T-cell (primary cell): ENCODE data around the gene OR6A2. TPM values are rescaled to one million over a fixed set of nuclear protein-coding genes. Genes with fewer than 3 reads are reported as not detected.

ENCODE experiments used
- ATAC-seq, 4 experiments: fragments of 200-7000 bp in 3 of 4; fragments of 150-1000 bp in 1 of 4; cut with Tn5 transposase; replicated peaks in 1 of 4; 1 replicate in 3 of 4; 2 replicates in 1 of 4; pipeline ENCODE4 v1.10.0; 2021; ENCODE audit warnings: moderate library complexity in 3 of 4, mild to moderate bottlenecking in 2 of 4, moderate number of reproducible peaks in 1 of 4
- CTCF ChIA-PET, 2 donors: fragments of 300-600 bp; sonication (Branson Sonifier 250); formaldehyde crosslinking; loops; one replicate each; lab custom pipeline; 2022; ENCODE audit warnings: antibody characterized with exemption in 2 of 2; lab: Charles Lee
- POLR2A ChIA-PET, 2 donors: fragments of 300-600 bp; sonication (Branson Sonifier 250); formaldehyde crosslinking; loops; one replicate each; lab custom pipeline; 2022; ENCODE audit warnings: antibody characterized with exemption in 2 of 2; lab: Charles Lee
- DNase-seq, 35 experiments: peaks; one replicate each; pipeline versions ENCODE4 v3.0.0 to v3.0.0-alpha.2; 2013 to 2023
- H3K27ac ChIP-seq: one replicate; pipeline ENCODE4 v1.5.1; 2013; ENCODE audit warnings: low read length
- H3K27me3 ChIP-seq, 2 experiments: replicated peaks in 1 of 2; 1 replicate in 1 of 2; 2 replicates in 1 of 2; pipeline versions ENCODE4 v1.6.1 to v1.7.0; 2013; ENCODE audit warnings: low read length in 1 of 2, mixed read lengths in 1 of 2; ENCODE audit not compliant: control insufficient read depth in 2 of 2, insufficient read depth in 2 of 2; ENCODE audit errors: extremely low read depth in 1 of 2
- H3K36me3 ChIP-seq, 2 donors: 1 replicate in 1 of 2; 2 replicates in 1 of 2; pipeline versions ENCODE4 v1.6.1 to v1.7.0; 2013; ENCODE audit warnings: low read length in 1 of 2; ENCODE audit not compliant: control insufficient read depth in 2 of 2, insufficient read depth in 1 of 2; ENCODE audit errors: extremely low read depth in 1 of 2
- H3K4me1 ChIP-seq, 2 experiments: 1 replicate in 1 of 2; 2 replicates in 1 of 2; pipeline versions ENCODE4 v1.6.1 to v1.7.0; 2013; ENCODE audit warnings: low read length in 2 of 2, mixed read lengths in 1 of 2; ENCODE audit not compliant: insufficient read depth in 2 of 2, control insufficient read depth in 1 of 2; ENCODE audit errors: extremely low read depth in 1 of 2
- H3K4me3 ChIP-seq, 2 donors: 1 replicate in 1 of 2; 2 replicates in 1 of 2; pipeline versions ENCODE4 v1.5.1 to v1.7.0; 2013; ENCODE audit warnings: mild to moderate bottlenecking in 2 of 2, low read length in 1 of 2, moderate library complexity in 1 of 2; ENCODE audit not compliant: control insufficient read depth in 1 of 2; ENCODE audit errors: extremely low read depth in 1 of 2
- H3K9me3 ChIP-seq: 2 replicates; pipeline ENCODE4 v1.7.0; 2013
- H3K27ac Mint-ChIP-seq, 2 donors: one replicate each; pipeline ENCODE4 v1.8.0; 2020 to 2021; ENCODE audit warnings: mild to moderate bottlenecking in 2 of 2, mixed read lengths in 2 of 2
- H3K27me3 Mint-ChIP-seq, 2 donors: one replicate each; pipeline ENCODE4 v1.8.0; 2021 to 2022; ENCODE audit warnings: mixed read lengths in 2 of 2
- H3K36me3 Mint-ChIP-seq: one replicate; pipeline ENCODE4 v1.8.0; 2021; ENCODE audit warnings: mixed read lengths
- H3K4me1 Mint-ChIP-seq, 3 donors: one replicate each; pipeline ENCODE4 v1.8.0; 2020 to 2022; ENCODE audit warnings: mixed read lengths in 3 of 3, mild to moderate bottlenecking in 1 of 3
- H3K4me3 Mint-ChIP-seq, 3 donors: one replicate each; pipeline ENCODE4 v1.8.0; 2020 to 2022; ENCODE audit warnings: mild to moderate bottlenecking in 3 of 3, mixed read lengths in 3 of 3, moderate library complexity in 3 of 3
- H3K9me3 Mint-ChIP-seq, 3 donors: one replicate each; pipeline ENCODE4 v1.8.0; 2020 to 2022; ENCODE audit warnings: mixed read lengths in 3 of 3
- WGBS: methylation state at CpG from one replicate; pipeline ENCODE4 v1.1.5; 2013; ENCODE audit warnings: missing lambda C conversion rate; ENCODE audit not compliant: insufficient coverage; 5-methylcytosine and 5-hydroxymethylcytosine counted together
- total RNA-seq, 35 experiments: library from RNA in 6 of 35; stranded (reverse) in 6 of 35; fragments of 120-200 nt in 1 of 35; gene quantifications; one replicate each; pipeline versions ENCODE4 v1.2.1 to v1.2.4 and lab custom pipeline; 2013 to 2026

Gene OR6A2
- total RNA-seq, 5 donors from 2014 or later (not counting 1 experiment from before 2014, with no cell fraction given): 0.35 TPM; not detected in 4

DNA sequence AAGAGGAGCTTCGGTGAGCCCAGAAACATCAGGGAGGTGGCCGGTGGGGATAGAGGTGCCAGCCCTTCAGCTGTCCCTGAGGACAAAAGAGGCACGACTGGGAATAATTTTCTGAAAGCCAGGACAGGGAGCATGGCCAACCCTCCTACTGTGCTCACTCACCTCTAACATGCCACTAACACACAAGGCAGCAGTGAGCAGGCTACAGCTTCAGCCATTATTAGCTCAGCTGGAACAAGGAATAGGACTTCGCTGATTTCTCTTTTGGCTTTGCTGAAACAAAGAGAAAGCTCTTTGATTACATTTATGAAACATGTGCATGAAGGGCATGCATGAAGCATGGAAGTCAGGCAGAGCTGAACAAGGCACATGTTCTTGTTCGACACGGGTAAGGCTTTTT, 33.9 kb upstream of the OR6A2 start:
- ChIA-PET POLR2A (no interaction called here), CTCF (interaction anchor here in 1 of 2 donors (0.9 kb wide), 1 partner anchor 21 kb away, joined by 3 read pairs; no protein-coding TSS in a partner anchor)
- no peaks in the 10 kb centered on the region for H3K36me3 Mint-ChIP-seq
- H3K27ac Mint-ChIP-seq: no peak overlapping the region
- DNase-seq: no peak
- ATAC-seq: no peak
- no peak overlapping the region for H3K4me3 Mint-ChIP-seq
- no peaks in the 10 kb centered on the region for H3K9me3 ChIP-seq
- peaks cover 0 to 2% of the 10 kb centered on the region in 2 experiments for H3K27me3 ChIP-seq
- no peaks in the 10 kb centered on the region for H3K4me1 Mint-ChIP-seq
- 86% methylated on average over 4 of the region's 6 CpGs for WGBS
- H3K4me3 ChIP-seq: no peak overlapping the region
- peaks cover 9 to 15% of the 10 kb centered on the region in 2 donors for H3K27me3 Mint-ChIP-seq
- H3K36me3 ChIP-seq: no peaks in the 10 kb centered on the region
- no peaks in the 10 kb centered on the region for H3K4me1 ChIP-seq
- H3K9me3 Mint-ChIP-seq: no peaks in the 10 kb centered on the region
- no peak overlapping the region for H3K27ac ChIP-seq

DNA sequence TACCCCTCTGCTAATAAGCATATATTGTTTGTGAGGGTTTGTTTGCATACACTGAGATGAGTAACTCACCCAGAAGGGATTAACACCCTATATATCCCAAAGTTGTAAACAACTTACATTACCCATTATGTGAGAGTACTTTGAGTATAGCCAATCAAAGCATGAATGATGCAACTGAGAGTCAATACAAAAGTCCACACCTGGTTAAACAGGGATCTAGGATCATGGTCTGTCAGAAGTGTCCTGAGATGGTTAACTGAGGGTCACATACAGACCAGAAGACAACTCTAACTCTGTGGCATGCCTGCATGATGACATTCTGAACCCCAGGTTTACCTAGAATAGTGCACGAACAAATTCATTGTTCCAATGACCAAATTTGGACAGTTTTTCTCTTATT, 28.6 kb upstream of the OR6A2 start:
- H3K9me3 ChIP-seq: no peaks in the 10 kb centered on the region

DNA sequence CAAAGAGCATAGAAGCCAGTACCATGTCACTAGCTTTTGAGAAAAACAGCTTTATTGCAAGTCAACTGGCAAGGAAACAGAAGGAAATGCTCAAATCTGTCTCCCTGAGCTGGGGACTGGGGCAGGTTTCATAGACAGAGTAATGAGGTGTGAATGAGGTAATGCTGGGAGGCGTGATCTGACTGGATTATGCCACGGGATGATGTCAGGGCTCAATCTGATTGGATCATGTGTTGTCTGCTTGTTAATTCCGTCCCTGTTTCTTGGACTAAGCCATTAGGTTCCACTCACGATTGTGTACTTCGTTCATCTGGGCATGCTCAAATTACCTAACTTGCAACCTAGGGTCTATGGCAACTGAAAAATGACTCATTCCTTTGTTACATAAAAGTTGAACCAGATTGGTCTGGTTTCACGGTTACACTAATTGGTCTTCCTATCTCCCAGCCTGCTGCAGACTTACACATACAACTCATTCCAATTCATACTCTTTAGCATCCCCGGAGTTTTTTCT, 25.8 kb upstream of the OR6A2 start:
- H3K4me3 Mint-ChIP-seq: no peak overlapping the region
- CTCF ChIA-PET: interaction anchor here in 1 of 2 donors (0.9 to 1.2 kb wide), 2 partner anchors 10 to 13 kb away, joined by 3 to 4 read pairs; no protein-coding TSS in a partner anchor
- ATAC-seq: no peak
- 71% methylated on average over 4 of the region's 7 CpGs for WGBS
- Histone ChIP-seq H3K4me3 (no peak overlapping the region), H3K9me3 (no peaks in the 10 kb centered on the region), H3K4me1 (no peaks in the 10 kb centered on the region), H3K36me3 (no peaks in the 10 kb centered on the region), H3K27me3 (no peaks in the 10 kb centered on the region), H3K27ac (no peak overlapping the region)
- H3K4me1 Mint-ChIP-seq: no peaks in the 10 kb centered on the region
- H3K36me3 Mint-ChIP-seq: no peaks in the 10 kb centered on the region
- H3K27me3 Mint-ChIP-seq: peaks cover 9 to 20% of the 10 kb centered on the region in 2 donors
- no peak overlapping the region for H3K27ac Mint-ChIP-seq
- POLR2A ChIA-PET: no interaction called here
- peaks cover 0 to 3% (median 1%) of the 10 kb centered on the region in 3 donors for H3K9me3 Mint-ChIP-seq
- no peak for DNase-seq

More for the DNA sequence above, 28.6 kb upstream of the OR6A2 start:
- H3K27me3 ChIP-seq: peaks cover 0 to 2% of the 10 kb centered on the region in 2 experiments
- H3K4me3 ChIP-seq: no peak overlapping the region
- WGBS: 88% methylated on average over 1 of the region's 1 CpG
- Mint-ChIP-seq H3K27me3 (peaks cover 13 to 18% of the 10 kb centered on the region in 2 donors), H3K4me3 (no peak overlapping the region), H3K9me3 (no peaks in the 10 kb centered on the region), H3K36me3 (no peaks in the 10 kb centered on the region), H3K4me1 (no peaks in the 10 kb centered on the region), H3K27ac (no peak overlapping the region)
- H3K4me1 ChIP-seq: no peaks in the 10 kb centered on the region
- H3K36me3 ChIP-seq: no peaks in the 10 kb centered on the region
- no peak overlapping the region for H3K27ac ChIP-seq
- ATAC-seq: no peak
- no peak for DNase-seq
- ChIA-PET CTCF (no interaction called here), POLR2A (no interaction called here)

DNA sequence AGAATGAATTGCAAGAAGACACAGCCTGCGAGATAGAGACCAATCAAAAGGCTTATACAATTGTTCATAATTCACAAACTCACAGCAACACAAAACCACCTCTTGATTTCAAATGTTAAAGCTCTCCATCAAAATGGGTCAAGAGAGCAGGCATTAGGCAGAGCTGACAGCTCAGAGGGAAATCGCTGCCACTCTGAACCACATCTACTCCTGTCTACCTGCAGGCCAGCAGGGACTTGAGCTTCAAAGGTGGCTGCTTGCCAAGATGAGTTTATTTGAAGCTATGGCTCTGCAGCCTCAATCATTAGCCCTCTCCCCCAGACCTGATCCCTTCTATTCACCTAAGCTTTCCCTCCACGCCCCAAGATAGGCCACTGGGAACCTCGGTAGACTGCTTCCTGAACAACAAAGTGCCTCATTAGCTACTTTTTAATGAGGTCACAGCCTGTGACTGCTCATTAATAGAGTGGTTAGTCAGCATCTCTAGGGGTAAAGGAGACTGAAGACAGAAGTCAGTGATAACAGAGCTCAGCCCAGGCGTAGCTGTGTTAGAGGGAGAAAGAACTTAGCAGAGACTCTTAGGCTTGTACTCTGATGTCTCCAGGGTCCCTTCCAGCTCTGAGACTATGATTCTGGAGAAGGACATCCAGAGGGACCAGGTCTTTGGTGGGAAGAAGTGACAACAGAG, 24.8 kb upstream of the OR6A2 start:
- POLR2A ChIA-PET: no interaction called here

DNA sequence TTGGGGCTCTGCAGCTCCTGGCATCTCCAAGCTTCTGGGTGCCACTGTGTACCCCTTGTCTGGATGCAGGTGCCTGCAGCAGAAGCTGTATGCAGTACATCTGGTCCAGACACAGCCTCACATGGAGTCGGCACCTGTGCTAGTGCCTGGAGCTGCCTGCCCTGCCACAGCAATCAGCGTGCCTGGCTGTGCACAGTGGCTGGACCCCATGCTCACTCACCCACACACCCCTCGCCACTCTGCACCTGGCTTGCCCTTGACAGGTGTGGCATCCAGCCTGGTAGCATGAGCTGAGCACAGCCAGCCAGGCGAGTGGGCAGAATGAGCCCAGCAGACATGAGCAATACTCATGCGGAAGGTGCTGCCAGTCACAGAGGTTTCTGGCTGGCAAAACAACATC, 19.5 kb upstream of the OR6A2 start:
- H3K4me1 Mint-ChIP-seq: no peaks in the 10 kb centered on the region
- H3K36me3 Mint-ChIP-seq: no peaks in the 10 kb centered on the region
- no peak overlapping the region for H3K27ac Mint-ChIP-seq
- no peak overlapping the region for H3K4me3 ChIP-seq
- no peaks in the 10 kb centered on the region for H3K4me1 ChIP-seq
- no peaks in the 10 kb centered on the region for H3K36me3 ChIP-seq
- ATAC-seq: no peak
- ChIA-PET CTCF (no interaction called here), POLR2A (no interaction called here)
- peaks cover 8 to 27% of the 10 kb centered on the region in 2 donors for H3K27me3 Mint-ChIP-seq
- no peaks in the 10 kb centered on the region for H3K9me3 ChIP-seq
- no peaks in the 10 kb centered on the region for H3K27me3 ChIP-seq
- no peak overlapping the region for H3K4me3 Mint-ChIP-seq
- WGBS: 85% methylated on average over 4 of the region's 5 CpGs
- H3K27ac ChIP-seq: no peak overlapping the region
- H3K9me3 Mint-ChIP-seq: peaks cover 0 to 6% (median 6%) of the 10 kb centered on the region in 3 donors
- DNase-seq: no peak

More for the DNA sequence above, 24.8 kb upstream of the OR6A2 start:
- Mint-ChIP-seq H3K4me1 (no peaks in the 10 kb centered on the region), H3K9me3 (peaks cover 0 to 6% (median 6%) of the 10 kb centered on the region in 3 donors), H3K27ac (no peak overlapping the region), H3K27me3 (peaks cover 14 to 23% of the 10 kb centered on the region in 2 donors), H3K36me3 (no peaks in the 10 kb centered on the region), H3K4me3 (no peak overlapping the region)
- ATAC-seq: no peak
- Histone ChIP-seq H3K27me3 (no peaks in the 10 kb centered on the region), H3K9me3 (no peaks in the 10 kb centered on the region), H3K4me1 (no peaks in the 10 kb centered on the region), H3K27ac (no peak overlapping the region), H3K36me3 (no peaks in the 10 kb centered on the region), H3K4me3 (no peak overlapping the region)
- 88% methylated on average over 2 of the region's 5 CpGs for WGBS
- no peak for DNase-seq
- CTCF ChIA-PET: interaction anchor here (0.9 to 1.7 kb wide), 2 partner anchors 9 to 12 kb away, joined by 3 to 7 read pairs (median 4); no protein-coding TSS in a partner anchor

DNA sequence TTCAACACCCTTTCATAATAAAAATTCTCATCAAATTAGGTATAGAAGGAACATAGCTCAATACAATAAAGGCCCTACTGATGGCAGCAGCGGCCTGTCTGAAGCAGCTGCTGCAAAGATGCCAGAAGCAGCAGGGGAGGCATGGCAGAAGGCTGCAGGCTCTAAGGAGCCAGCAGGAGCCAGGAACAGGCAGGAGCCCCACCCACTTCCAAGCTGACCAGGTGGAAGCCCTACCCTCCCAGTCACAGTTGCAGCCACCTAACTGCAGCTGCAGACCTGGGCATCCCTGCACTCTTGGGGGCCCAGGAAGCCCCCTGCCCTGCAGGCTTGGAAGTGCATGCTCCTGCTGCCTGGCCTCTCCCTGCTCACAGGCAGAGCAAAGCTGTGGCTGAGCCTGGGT, 18.2 kb upstream of the OR6A2 start:
- ChIA-PET CTCF (no interaction called here), POLR2A (no interaction called here)
- peaks cover 0 to 10% of the 10 kb centered on the region in 2 experiments for H3K27me3 ChIP-seq
- no peak overlapping the region for H3K27ac Mint-ChIP-seq
- H3K4me3 Mint-ChIP-seq: no peak overlapping the region
- no peaks in the 10 kb centered on the region for H3K36me3 ChIP-seq
- H3K27ac ChIP-seq: no peak overlapping the region
- ATAC-seq (no peak), DNase-seq (no peak)
- peaks cover 13 to 35% of the 10 kb centered on the region in 2 donors for H3K27me3 Mint-ChIP-seq
- H3K4me3 ChIP-seq: no peak overlapping the region
- peaks cover 0 to under 1% of the 10 kb centered on the region in 2 experiments for H3K4me1 ChIP-seq
- no peaks in the 10 kb centered on the region for H3K36me3 Mint-ChIP-seq
- no peaks in the 10 kb centered on the region for H3K9me3 ChIP-seq
- H3K4me1 Mint-ChIP-seq: no peaks in the 10 kb centered on the region
- H3K9me3 Mint-ChIP-seq: peaks cover 0 to 6% (median 6%) of the 10 kb centered on the region in 3 donors
- 80% methylated on average over 1 of the region's 1 CpG for WGBS
